Thoracic aorta (tissue), 2 donors: ENCODE measurements around the gene GPSM3. TPM values are rescaled to one million over a fixed set of nuclear protein-coding genes. Genes with fewer than 3 reads are reported as not detected.

Experiments
- ATAC-seq: fragments of 150-250 bp; one replicate; pipeline ENCODE4 v1.8.0; 2017; ENCODE audit warnings: low read depth; ENCODE audit not compliant: insufficient number of reproducible peaks, low FRiP score
- DNase-seq: peaks from one replicate; pipeline ENCODE4 v3.0.0-alpha.2; 2020; ENCODE audit warnings: low spot score
- H3K27ac ChIP-seq, 2 donors: fragments of 200-600 bp; sonication (generic); 1 replicate in 1 of 2; 2 replicates in 1 of 2; pipeline ENCODE4 v1.5.1; 2016; ENCODE audit warnings: mild to moderate bottlenecking in 2 of 2, moderate library complexity in 2 of 2
- H3K27me3 ChIP-seq: fragments of 200-600 bp; sonication (generic); replicated peaks from 2 replicates; pipeline ENCODE4 v1.6.0; 2016; ENCODE audit warnings: mild to moderate bottlenecking; ENCODE audit not compliant: insufficient read depth
- H3K36me3 ChIP-seq: fragments of 200-600 bp; sonication (generic); one replicate; pipeline ENCODE4 v1.5.1; 2016
- H3K4me1 ChIP-seq, 2 donors: fragments of 200-600 bp; sonication (generic); 1 replicate in 1 of 2; 2 replicates in 1 of 2; pipeline versions ENCODE4 v1.5.1 to v1.6.0; 2016; ENCODE audit warnings: low read depth in 2 of 2, mild to moderate bottlenecking in 1 of 2; ENCODE audit not compliant: control insufficient read depth in 1 of 2
- H3K4me3 ChIP-seq: fragments of 200-600 bp; sonication (generic); 2 replicates; pipeline ENCODE4 v1.5.1; 2016; ENCODE audit warnings: mild to moderate bottlenecking
- H3K9me3 ChIP-seq: fragments of 200-600 bp; sonication (generic); 2 replicates; pipeline ENCODE4 v1.5.1; 2016
- total RNA-seq, 2 donors: library from RNA; depleted of rRNA; stranded (reverse); fragments of >200 nt; gene quantifications; one replicate each; pipeline versions ENCODE4 v1.1.0 to v1.2.3, GENCODE V29; 2016
- TF ChIP-seq, protein P1 (sequence below): fragments of 200-600 bp; sonication (generic); IDR thresholded peaks from one replicate; pipeline ENCODE4 v1.5.1; 2019; ENCODE audit warnings: antibody characterized with exemption

GPSM3 gene
- total RNA-seq, 2 donors from 2014 or later, result 11.9 to 22.2 TPM

DNA sequence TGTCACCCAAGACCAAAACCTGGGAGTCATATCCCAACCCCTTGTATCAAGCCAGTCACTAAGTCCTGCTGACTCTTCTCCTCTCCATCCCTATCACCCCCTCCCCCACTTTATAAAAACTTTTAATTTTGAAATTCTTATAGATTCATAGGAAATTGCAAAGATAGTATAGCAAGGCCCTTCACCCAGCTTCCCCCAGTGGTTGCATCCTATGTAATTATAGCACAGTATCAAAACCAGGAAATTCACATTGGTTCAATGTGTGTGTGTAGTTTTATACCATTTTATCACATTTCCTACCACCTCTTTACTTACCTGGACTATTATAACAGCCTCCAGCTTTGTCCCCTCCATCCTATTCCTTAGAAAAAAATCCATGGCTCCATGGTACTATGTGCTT lies 34.4 kb downstream of the GPSM3 start:
- TF ChIP-seq, protein P1, sequence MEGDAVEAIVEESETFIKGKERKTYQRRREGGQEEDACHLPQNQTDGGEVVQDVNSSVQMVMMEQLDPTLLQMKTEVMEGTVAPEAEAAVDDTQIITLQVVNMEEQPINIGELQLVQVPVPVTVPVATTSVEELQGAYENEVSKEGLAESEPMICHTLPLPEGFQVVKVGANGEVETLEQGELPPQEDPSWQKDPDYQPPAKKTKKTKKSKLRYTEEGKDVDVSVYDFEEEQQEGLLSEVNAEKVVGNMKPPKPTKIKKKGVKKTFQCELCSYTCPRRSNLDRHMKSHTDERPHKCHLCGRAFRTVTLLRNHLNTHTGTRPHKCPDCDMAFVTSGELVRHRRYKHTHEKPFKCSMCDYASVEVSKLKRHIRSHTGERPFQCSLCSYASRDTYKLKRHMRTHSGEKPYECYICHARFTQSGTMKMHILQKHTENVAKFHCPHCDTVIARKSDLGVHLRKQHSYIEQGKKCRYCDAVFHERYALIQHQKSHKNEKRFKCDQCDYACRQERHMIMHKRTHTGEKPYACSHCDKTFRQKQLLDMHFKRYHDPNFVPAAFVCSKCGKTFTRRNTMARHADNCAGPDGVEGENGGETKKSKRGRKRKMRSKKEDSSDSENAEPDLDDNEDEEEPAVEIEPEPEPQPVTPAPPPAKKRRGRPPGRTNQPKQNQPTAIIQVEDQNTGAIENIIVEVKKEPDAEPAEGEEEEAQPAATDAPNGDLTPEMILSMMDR, result no peak
- ATAC-seq (no peak), DNase-seq (no peak)
- peaks cover 11% of the 10 kb centered on the region for H3K36me3 ChIP-seq
- H3K27ac ChIP-seq, result no peak overlapping the region
- no peak overlapping the region for H3K4me3 ChIP-seq
- no peaks in the 10 kb centered on the region for H3K9me3 ChIP-seq
- peaks cover 4 to 19% of the 10 kb centered on the region in 2 donors for H3K4me1 ChIP-seq
- no peaks in the 10 kb centered on the region for H3K27me3 ChIP-seq

DNA sequence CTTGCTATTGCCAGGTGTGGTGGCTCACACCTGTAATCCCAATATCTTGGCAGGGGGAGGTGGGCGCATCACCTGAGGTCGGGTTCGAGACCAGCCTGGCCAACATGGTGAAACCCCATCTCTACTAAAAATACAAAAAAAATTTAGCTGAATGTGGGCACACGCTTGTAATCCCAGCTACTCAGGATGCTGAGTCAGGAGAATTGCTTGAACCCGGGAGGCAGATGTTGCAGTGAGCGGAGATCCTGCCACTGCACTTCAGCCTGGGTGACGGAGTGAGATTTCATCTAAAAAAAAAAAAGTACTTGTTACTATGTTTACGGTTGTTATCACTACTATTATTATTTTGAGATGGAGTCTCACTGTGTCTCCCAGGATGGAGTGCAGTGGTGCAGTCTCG lies 35.6 kb downstream of the GPSM3 start:
- Histone ChIP-seq H3K4me3 (no peak overlapping the region), H3K4me1 (peaks cover 11 to 30% of the 10 kb centered on the region in 2 donors), H3K27me3 (no peaks in the 10 kb centered on the region), H3K36me3 (peaks cover 11% of the 10 kb centered on the region), H3K9me3 (no peaks in the 10 kb centered on the region), H3K27ac (no peak overlapping the region)
- DNase-seq (no peak), ATAC-seq (no peak)
- TF ChIP-seq, protein P1, result no peak

DNA sequence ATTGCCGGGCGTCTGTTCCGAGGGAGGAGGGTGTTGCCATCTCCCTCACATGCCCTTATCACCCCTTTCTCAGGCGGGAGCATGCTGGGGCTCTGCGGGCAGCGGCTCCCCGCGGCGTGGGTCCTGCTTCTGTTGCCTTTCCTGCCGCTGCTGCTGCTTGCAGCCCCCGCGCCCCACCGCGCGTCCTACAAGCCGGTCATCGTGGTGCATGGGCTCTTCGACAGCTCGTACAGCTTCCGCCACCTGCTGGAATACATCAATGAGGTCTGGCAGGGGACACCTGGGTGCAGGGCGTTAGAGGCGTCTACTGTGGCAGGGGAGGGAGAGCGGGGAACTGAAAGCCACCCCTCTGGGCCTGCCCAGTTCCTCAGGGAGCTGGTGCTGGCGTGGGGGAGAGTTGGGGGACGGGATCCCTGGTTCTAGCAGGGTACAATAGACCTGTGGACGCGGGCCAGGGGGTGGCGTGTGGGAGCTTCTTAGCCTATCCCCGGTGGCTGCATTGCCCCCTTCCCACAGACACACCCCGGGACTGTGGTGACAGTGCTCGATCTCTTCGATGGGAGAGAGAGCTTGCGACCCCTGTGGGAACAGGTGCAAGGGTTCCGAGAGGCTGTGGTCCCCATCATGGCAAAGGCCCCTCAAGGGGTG lies 37.8 kb downstream of the GPSM3 start:
- Histone ChIP-seq H3K36me3 (peaks cover 11% of the 10 kb centered on the region), H3K27me3 (no peaks in the 10 kb centered on the region), H3K4me3 (peak overlapping the region; percentile 94), H3K27ac (peak overlapping the region; percentile 94 to 96), H3K9me3 (no peaks in the 10 kb centered on the region), H3K4me1 (peaks cover 19 to 47% of the 10 kb centered on the region in 2 donors)
- peak; percentile 41 for ATAC-seq
- TF ChIP-seq, protein P1, result peak; percentile 63
- peak; percentile 29 for DNase-seq

DNA sequence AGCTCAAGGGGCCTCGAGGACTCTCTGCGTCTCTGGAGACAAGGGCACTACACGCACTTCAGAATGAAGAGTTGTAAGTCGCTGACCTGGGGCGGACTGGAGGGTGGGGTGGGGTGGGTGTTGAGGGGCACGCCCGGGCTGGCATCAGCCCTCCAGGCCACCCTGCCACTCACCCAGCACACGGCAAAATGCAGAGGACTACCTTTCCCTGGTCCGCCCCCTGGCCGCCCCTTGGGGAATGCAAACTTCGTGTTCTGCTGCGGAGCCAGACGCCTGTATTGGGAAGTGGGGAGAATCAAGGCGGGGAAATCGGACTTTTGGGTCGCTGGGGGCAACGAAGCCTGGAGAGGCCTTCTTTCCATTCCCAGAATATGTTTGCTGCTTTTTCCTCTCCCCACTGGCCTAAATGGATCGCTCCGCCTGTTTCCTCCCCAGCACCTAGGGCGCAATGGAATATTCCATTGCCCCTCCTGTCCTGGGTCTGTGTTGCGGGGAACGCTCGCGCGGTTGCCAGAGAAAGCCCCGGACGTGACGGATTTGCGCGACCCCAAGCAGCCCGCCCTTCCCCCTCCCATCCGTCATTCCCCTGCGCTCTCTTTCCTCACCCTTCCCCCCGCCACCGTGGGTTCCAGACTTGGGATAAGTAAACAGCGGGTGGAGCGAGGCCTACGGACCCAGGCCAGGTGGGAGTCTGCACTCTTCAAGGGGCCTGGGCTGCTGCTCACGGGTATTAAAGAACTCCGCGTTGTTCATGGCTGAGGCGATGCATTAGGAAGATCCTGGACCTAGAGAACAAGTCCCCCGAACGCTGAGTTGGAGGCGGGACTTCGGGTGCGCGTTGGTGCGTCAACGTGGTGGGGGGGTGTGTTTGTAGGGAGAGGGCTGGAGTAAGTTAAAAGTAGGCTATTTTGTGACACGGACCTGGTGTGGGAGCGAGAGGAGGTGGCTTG lies 38.6 kb downstream of the GPSM3 start, which contains the start of gene PPT2:
PPT2 (plus strand) TSS at position 578 of the 950 bp plus-strand sequence. CDS start 454 bp downstream, outside the sequence.
- ATAC-seq, result peak; percentile 62
- peaks cover 19 to 51% of the 10 kb centered on the region in 2 donors for H3K4me1 ChIP-seq

More for the DNA sequence above, 38.6 kb downstream of the GPSM3 start, which contains the start of gene PPT2:
- H3K36me3 ChIP-seq, result peaks cover 11% of the 10 kb centered on the region
- TF ChIP-seq, protein P1, result no peak
- H3K4me3 ChIP-seq, result peak within 1 kb of the TSS; percentile 94
- no peaks in the 10 kb centered on the region for H3K27me3 ChIP-seq
- peak within 1 kb of the TSS; percentile 94 to 96 for H3K27ac ChIP-seq
- DNase-seq, result peak; percentile 75
- H3K9me3 ChIP-seq, result no peaks in the 10 kb centered on the region
